OCI-LY1 (cell line): ENCODE results near the gene E4F1.

Experiments used
- H2AFZ ChIP-seq: fragments of 200-600 bp; sonication (generic), shearing (Covaris generic); 2 replicates; pipeline ENCODE4 v1.6.0; 2014; ENCODE audit warnings: antibody characterized with exemption, mild to moderate bottlenecking, low read length
- H3F3A ChIP-seq: fragments of 200-600 bp; sonication (generic), shearing (Covaris generic); 2 replicates; pipeline ENCODE4 v1.6.0; 2014; ENCODE audit warnings: mild to moderate bottlenecking, antibody characterized with exemption, low read length, moderate library complexity; ENCODE audit not compliant: insufficient read depth
- H3K27ac ChIP-seq: fragments of 200-600 bp; sonication (generic); 2 replicates; pipeline ENCODE4 v1.5.1; 2014; ENCODE audit warnings: low read length, mixed run types, mild to moderate bottlenecking, low read depth; ENCODE audit not compliant: poor library complexity, severe bottlenecking
- H3K27me3 ChIP-seq: fragments of 200-600 bp; sonication (generic); 2 replicates; pipeline ENCODE4 v1.6.0; 2014; ENCODE audit warnings: antibody characterized with exemption, mild to moderate bottlenecking, low read length, moderate library complexity; ENCODE audit not compliant: insufficient read depth
- H3K36me3 ChIP-seq: fragments of 200-600 bp; sonication (generic); 2 replicates; pipeline ENCODE4 v1.6.1; 2014; ENCODE audit warnings: mild to moderate bottlenecking, antibody characterized with exemption, low read length, moderate library complexity, mixed read lengths; ENCODE audit not compliant: insufficient read depth
- H3K4me1 ChIP-seq: fragments of 200-600 bp; sonication (generic); 2 replicates; pipeline ENCODE4 v1.5.1; 2014; ENCODE audit warnings: mild to moderate bottlenecking, low read length, moderate library complexity; ENCODE audit not compliant: insufficient read depth, severe bottlenecking
- H3K4me2 ChIP-seq: fragments of 200-600 bp; sonication (generic), shearing (Covaris generic); 2 replicates; pipeline ENCODE4 v1.6.1; 2014; ENCODE audit warnings: low read length
- H3K4me3 ChIP-seq: fragments of 200-600 bp; sonication (generic); 2 replicates; pipeline ENCODE4 v1.5.1; 2014; ENCODE audit warnings: low read length, low read depth, mild to moderate bottlenecking, mixed read lengths; ENCODE audit not compliant: poor library complexity, severe bottlenecking
- H3K79me2 ChIP-seq: fragments of 200-600 bp; shearing (Covaris generic); 2 replicates; pipeline ENCODE4 v1.6.1; 2016; ENCODE audit warnings: mixed run types, low read length, mixed read lengths; ENCODE audit not compliant: insufficient read depth
- H3K9ac ChIP-seq: fragments of 200-600 bp; sonication (generic), shearing (Covaris generic); 2 replicates; pipeline ENCODE4 v1.6.1; 2014; ENCODE audit warnings: mild to moderate bottlenecking, low read length, mixed read lengths
- H3K9me2 ChIP-seq: fragments of 200-600 bp; sonication (generic), shearing (Covaris generic); 2 replicates; pipeline ENCODE4 v1.6.1; 2014; ENCODE audit warnings: low read depth, mild to moderate bottlenecking, low read length, mixed read lengths
- H3K9me3 ChIP-seq: fragments of 200-600 bp; shearing (Covaris generic); 2 replicates; pipeline ENCODE4 v1.6.1; 2014; ENCODE audit warnings: low read length, mixed read lengths
- H4K20me1 ChIP-seq: fragments of 200-600 bp; sonication (generic), shearing (Covaris generic); 2 replicates; pipeline ENCODE4 v1.6.0; 2016; ENCODE audit warnings: mild to moderate bottlenecking, low read length; ENCODE audit not compliant: insufficient read depth
- CTCF ChIP-seq: fragments of 200-600 bp; sonication (generic), shearing (Covaris generic); IDR thresholded peaks from 2 replicates; pipeline ENCODE4 v1.5.1; 2017; ENCODE audit warnings: mild to moderate bottlenecking, antibody characterized with exemption, low read length, moderate library complexity, mixed read lengths
- EZH2 ChIP-seq: fragments of 200-600 bp; sonication (generic), shearing (Covaris generic); IDR thresholded peaks from 2 replicates; pipeline ENCODE4 v1.8.0; 2017; ENCODE audit warnings: borderline replicate concordance, mixed run types, mild to moderate bottlenecking, antibody characterized with exemption, low read length, moderate library complexity, mixed read lengths

E4F1 gene

GRCh38 chr16:2205104-2205966 lies 18.1 kb upstream of the E4F1 start, which contains the start of gene MLST8:
MLST8 (plus strand) TSS chr16:2205454; CDS start chr16:2206086, 632 bp downstream.
- Histone ChIP-seq H2AFZ (peak within 1 kb of the TSS; percentile 51; the same call in 1 of the 2 replicates), H3K9me3 (no peaks in the 10 kb centered on the region), H3K9ac (peak within 1 kb of the TSS; percentile 96), H3K27me3 (peaks cover 7% of the 10 kb centered on the region; the same call in 1 of the 2 replicates), H3K4me2 (peak within 1 kb of the TSS; percentile 96), H3K79me2 (no peaks in the 10 kb centered on the region), H3F3A (no peaks in the 10 kb centered on the region; the same call in 1 of the 2 replicates), H3K4me1 (peaks cover 22% of the 10 kb centered on the region), H3K27ac (peak within 1 kb of the TSS; percentile 55), H3K9me2 (no peaks in the 10 kb centered on the region), H3K36me3 (peaks cover 33% of the 10 kb centered on the region; the same call in 1 of the 2 replicates), H4K20me1 (no peaks in the 10 kb centered on the region), H3K4me3 (peak within 1 kb of the TSS; percentile 90)
- no peak for TF ChIP-seq EZH2
- no peak; the same call in 1 of the 2 replicates for TF ChIP-seq CTCF

- H3K9ac ChIP-seq, result peak overlapping the region; percentile 96
- H3K36me3 ChIP-seq, result peaks cover 33% of the 10 kb centered on the region; the same call in 1 of the 2 replicates
- H3K79me2 ChIP-seq, result no peaks in the 10 kb centered on the region
- H2AFZ ChIP-seq, result no peak overlapping the region
- peak overlapping the region; percentile 90 for H3K4me3 ChIP-seq
- no peaks in the 10 kb centered on the region for H3K9me3 ChIP-seq
- H3K27me3 ChIP-seq, result peaks cover under 1% of the 10 kb centered on the region; the same call in 1 of the 2 replicates
- peak overlapping the region; percentile 55 for H3K27ac ChIP-seq
- H4K20me1 ChIP-seq, result no peaks in the 10 kb centered on the region
- H3F3A ChIP-seq, result no peaks in the 10 kb centered on the region; the same call in 1 of the 2 replicates
- H3K9me2 ChIP-seq, result no peaks in the 10 kb centered on the region
- H3K4me1 ChIP-seq, result peaks cover 22% of the 10 kb centered on the region
- H3K4me2 ChIP-seq, result peak overlapping the region; percentile 96
- TF ChIP-seq EZH2 (no peak), CTCF (no peak)
These were observed 17.5 kb upstream of the E4F1 start for GRCh38 chr16:2205967-2206313.

GRCh38 chr16:2206420-2206779 lies 17.0 kb upstream of the E4F1 start:
- H3K36me3 ChIP-seq, result peaks cover 33% of the 10 kb centered on the region; the same call in 1 of the 2 replicates
- peak overlapping the region; percentile 55 for H3K27ac ChIP-seq
- peak overlapping the region; percentile 96 for H3K9ac ChIP-seq
- no peaks in the 10 kb centered on the region for H3K79me2 ChIP-seq
- H3K9me2 ChIP-seq, result no peaks in the 10 kb centered on the region
- no peaks in the 10 kb centered on the region for H3K9me3 ChIP-seq
- no peaks in the 10 kb centered on the region; the same call in 1 of the 2 replicates for H3F3A ChIP-seq
- no peaks in the 10 kb centered on the region for H4K20me1 ChIP-seq
- H3K4me3 ChIP-seq, result peak overlapping the region; percentile 90
- no peak for TF ChIP-seq EZH2
- TF ChIP-seq CTCF, result no peak
- peak overlapping the region; percentile 96 for H3K4me2 ChIP-seq
- H3K27me3 ChIP-seq, result no peaks in the 10 kb centered on the region
- H2AFZ ChIP-seq, result no peak overlapping the region
- peaks cover 22% of the 10 kb centered on the region for H3K4me1 ChIP-seq
